HepG2 (cell line): ENCODE measurements around the gene CDH13.

ENCODE experiments used
- CBX5 ChIP-seq: sonication (generic); formaldehyde crosslinking; IDR thresholded peaks from 2 replicates; pipeline ENCODE4 v1.4.0; 2020; ENCODE audit warnings: missing genetic modification reagents, borderline replicate concordance
- EZH2 ChIP-seq: conservative IDR thresholded peaks from 2 replicates; pipeline ENCODE4 v1.6.1; 2012; ENCODE audit warnings: mild to moderate bottlenecking, low read depth, low read length, moderate library complexity
- JUND ChIP-seq: sonication (generic); formaldehyde crosslinking; IDR thresholded peaks from 2 replicates; pipeline ENCODE4 v1.8.0; 2022; ENCODE audit warnings: mild to moderate bottlenecking, missing genetic modification reagents
- KDM1A ChIP-seq: IDR thresholded peaks from 2 replicates; pipeline ENCODE4 v1.6.1; 2016; ENCODE audit warnings: missing compliant biosample characterization
- MXI1 ChIP-seq: IDR thresholded peaks from 3 replicates; pipeline ENCODE4 v1.6.1; 2012; ENCODE audit warnings: low read depth, low read length, inconsistent platforms, borderline replicate concordance
- NR2C2 ChIP-seq: sonication (generic); formaldehyde crosslinking; IDR thresholded peaks from 2 replicates; pipeline ENCODE4 v1.4.0; 2020; ENCODE audit warnings: missing genetic modification reagents, mild to moderate bottlenecking, moderate library complexity, borderline replicate concordance
- POLR2AphosphoS5 ChIP-seq: IDR thresholded peaks from 2 replicates; pipeline ENCODE4 v1.6.1; 2012; ENCODE audit warnings: low read depth, low read length
- TP53 ChIP-seq: sonication (generic); formaldehyde crosslinking; conservative IDR thresholded peaks from 2 replicates; pipeline ENCODE4 v1.4.0; 2020; ENCODE audit warnings: missing genetic modification reagents
- TF ChIP-seq, protein P1 (sequence below): sonication (generic); formaldehyde crosslinking; IDR thresholded peaks from 2 replicates; pipeline ENCODE4 v1.5.0; 2020; ENCODE audit warnings: mild to moderate bottlenecking, missing genetic modification reagents, moderate library complexity
- TF ChIP-seq, protein P2 (sequence below): sonication (generic); formaldehyde crosslinking; IDR thresholded peaks from 2 replicates; pipeline ENCODE4 v1.8.1; 2023; ENCODE audit warnings: missing genetic modification reagents, inconsistent platforms, borderline replicate concordance
- TF ChIP-seq, protein P3 (sequence below): sonication (generic); formaldehyde crosslinking; IDR thresholded peaks from 2 replicates; pipeline ENCODE4 v1.4.0; 2020; ENCODE audit warnings: low read depth, mild to moderate bottlenecking, missing genetic modification reagents

DNA sequence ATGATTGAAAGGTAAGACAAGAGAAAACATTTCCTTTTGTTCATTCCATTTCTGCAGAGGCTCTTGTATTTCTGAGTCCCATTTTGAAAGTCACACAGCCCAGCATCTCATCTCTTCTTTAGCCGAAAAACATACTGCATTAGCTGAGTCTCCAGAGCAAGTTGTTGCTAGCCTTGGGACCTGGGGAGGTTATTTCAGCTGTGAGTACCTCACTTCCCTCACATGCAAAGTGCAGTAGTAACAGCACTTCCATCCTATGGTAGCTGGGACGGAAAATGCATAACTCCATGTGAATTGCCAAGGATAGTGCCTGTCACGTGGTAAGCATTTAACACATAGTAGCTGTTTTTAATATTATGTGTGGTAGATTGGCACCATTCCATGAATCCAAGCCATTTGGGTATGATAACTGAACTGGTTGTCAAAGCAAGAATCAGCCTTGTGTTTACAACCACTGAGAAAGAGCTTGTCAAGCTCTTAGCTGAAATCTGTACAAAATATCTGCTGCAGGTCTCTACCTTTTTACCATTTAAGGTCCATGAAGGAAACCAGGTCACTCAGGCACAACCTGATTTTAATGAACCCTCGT is 345.7 kb downstream of the CDH13 start:
- TF ChIP-seq, protein P1, sequence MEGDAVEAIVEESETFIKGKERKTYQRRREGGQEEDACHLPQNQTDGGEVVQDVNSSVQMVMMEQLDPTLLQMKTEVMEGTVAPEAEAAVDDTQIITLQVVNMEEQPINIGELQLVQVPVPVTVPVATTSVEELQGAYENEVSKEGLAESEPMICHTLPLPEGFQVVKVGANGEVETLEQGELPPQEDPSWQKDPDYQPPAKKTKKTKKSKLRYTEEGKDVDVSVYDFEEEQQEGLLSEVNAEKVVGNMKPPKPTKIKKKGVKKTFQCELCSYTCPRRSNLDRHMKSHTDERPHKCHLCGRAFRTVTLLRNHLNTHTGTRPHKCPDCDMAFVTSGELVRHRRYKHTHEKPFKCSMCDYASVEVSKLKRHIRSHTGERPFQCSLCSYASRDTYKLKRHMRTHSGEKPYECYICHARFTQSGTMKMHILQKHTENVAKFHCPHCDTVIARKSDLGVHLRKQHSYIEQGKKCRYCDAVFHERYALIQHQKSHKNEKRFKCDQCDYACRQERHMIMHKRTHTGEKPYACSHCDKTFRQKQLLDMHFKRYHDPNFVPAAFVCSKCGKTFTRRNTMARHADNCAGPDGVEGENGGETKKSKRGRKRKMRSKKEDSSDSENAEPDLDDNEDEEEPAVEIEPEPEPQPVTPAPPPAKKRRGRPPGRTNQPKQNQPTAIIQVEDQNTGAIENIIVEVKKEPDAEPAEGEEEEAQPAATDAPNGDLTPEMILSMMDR (CRISPR knock-in tag) = no peak
- TF ChIP-seq POLR2AphosphoS5 = no peak
- TF ChIP-seq KDM1A (CRISPR knock-in tag) = no peak
- TF ChIP-seq TP53 (CRISPR knock-in tag) = no peak
- TF ChIP-seq, protein P2, sequence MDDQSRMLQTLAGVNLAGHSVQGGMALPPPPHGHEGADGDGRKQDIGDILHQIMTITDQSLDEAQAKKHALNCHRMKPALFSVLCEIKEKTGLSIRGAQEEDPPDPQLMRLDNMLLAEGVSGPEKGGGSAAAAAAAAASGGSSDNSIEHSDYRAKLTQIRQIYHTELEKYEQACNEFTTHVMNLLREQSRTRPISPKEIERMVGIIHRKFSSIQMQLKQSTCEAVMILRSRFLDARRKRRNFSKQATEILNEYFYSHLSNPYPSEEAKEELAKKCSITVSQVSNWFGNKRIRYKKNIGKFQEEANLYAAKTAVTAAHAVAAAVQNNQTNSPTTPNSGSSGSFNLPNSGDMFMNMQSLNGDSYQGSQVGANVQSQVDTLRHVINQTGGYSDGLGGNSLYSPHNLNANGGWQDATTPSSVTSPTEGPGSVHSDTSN (CRISPR knock-in tag) = no peak
- TF ChIP-seq, protein P3, sequence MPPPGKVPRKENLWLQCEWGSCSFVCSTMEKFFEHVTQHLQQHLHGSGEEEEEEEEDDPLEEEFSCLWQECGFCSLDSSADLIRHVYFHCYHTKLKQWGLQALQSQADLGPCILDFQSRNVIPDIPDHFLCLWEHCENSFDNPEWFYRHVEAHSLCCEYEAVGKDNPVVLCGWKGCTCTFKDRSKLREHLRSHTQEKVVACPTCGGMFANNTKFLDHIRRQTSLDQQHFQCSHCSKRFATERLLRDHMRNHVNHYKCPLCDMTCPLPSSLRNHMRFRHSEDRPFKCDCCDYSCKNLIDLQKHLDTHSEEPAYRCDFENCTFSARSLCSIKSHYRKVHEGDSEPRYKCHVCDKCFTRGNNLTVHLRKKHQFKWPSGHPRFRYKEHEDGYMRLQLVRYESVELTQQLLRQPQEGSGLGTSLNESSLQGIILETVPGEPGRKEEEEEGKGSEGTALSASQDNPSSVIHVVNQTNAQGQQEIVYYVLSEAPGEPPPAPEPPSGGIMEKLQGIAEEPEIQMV (CRISPR knock-in tag) = no peak
- TF ChIP-seq CBX5 (CRISPR knock-in tag) = no peak
- no peak for TF ChIP-seq JUND
- no peak for TF ChIP-seq EZH2
- no peak for TF ChIP-seq NR2C2 (CRISPR knock-in tag)
- no peak for TF ChIP-seq MXI1
